ENCODE results near the gene IP6K3. TPM values are rescaled to one million over a fixed set of nuclear protein-coding genes. Genes with fewer than 3 reads are reported as not detected.

The IP6K3 gene
- polyA plus RNA-seq, 1 experiment, result 0.75 TPM

- DNase-seq (ENCODE audit: low read depth), result no peak
- peaks cover 23% of the 10 kb centered on the region for H3K27me3 ChIP-seq (ENCODE audit: control insufficient read depth, insufficient read depth, low read length)
- H3K36me3 ChIP-seq (ENCODE audit: control insufficient read depth, insufficient read depth, low read length), result no peaks in the 10 kb centered on the region
- TF ChIP-seq CTCF (IDR thresholded peaks at IDR 0.05; ENCODE audit: insufficient read depth, low read depth, low read length), result no peak
- ChIA-PET POLR2A (no interaction called here), CTCF (interaction anchor here (0.9 to 6.3 kb wide), 2 partner anchors 15 to 19 kb away, joined by 4 to 37 read pairs; partner anchors contain the start of genes IP6K3 and UQCC2)
- H3K4me3 ChIP-seq (ENCODE audit: low read depth, low read length), result no peak overlapping the region
Measured at GRCh38 chr6:33725891-33726673, 20.6 kb downstream of the IP6K3 start.

- ChIA-PET POLR2A (no interaction called here), CTCF (interaction anchor here (0.9 to 6.3 kb wide), 3 partner anchors 14 to 46 kb away, joined by 3 to 37 read pairs (median 4); partner anchors contain the start of genes IP6K3 and UQCC2)
- Histone ChIP-seq H3K4me3 (ENCODE audit: low read depth, low read length) (no peak overlapping the region), H3K36me3 (ENCODE audit: control insufficient read depth, insufficient read depth, low read length) (no peaks in the 10 kb centered on the region), H3K27me3 (ENCODE audit: control insufficient read depth, insufficient read depth, low read length) (peaks cover 21% of the 10 kb centered on the region)
- DNase-seq (ENCODE audit: low read depth), result no peak
- TF ChIP-seq CTCF (IDR thresholded peaks at IDR 0.05; ENCODE audit: insufficient read depth, low read depth, low read length), result no peak
Measured at GRCh38 chr6:33725222-33725621, 21.5 kb downstream of the IP6K3 start.

GRCh38 chr6:33724102-33725023 lies 22.3 kb downstream of the IP6K3 start:
- ChIA-PET CTCF (interaction anchor here (1.2 to 3.4 kb wide), 3 partner anchors 20 to 134 kb away, joined by 3 to 14 read pairs (median 5); no protein-coding TSS in a partner anchor), POLR2A (no interaction called here)
- no peak for DNase-seq (ENCODE audit: low read depth)
- no peaks in the 10 kb centered on the region for H3K36me3 ChIP-seq (ENCODE audit: control insufficient read depth, insufficient read depth, low read length)
- no peak overlapping the region for H3K4me3 ChIP-seq (ENCODE audit: low read depth, low read length)
- TF ChIP-seq CTCF (IDR thresholded peaks at IDR 0.05; ENCODE audit: insufficient read depth, low read depth, low read length), result no peak
- peaks cover 21% of the 10 kb centered on the region for H3K27me3 ChIP-seq (ENCODE audit: control insufficient read depth, insufficient read depth, low read length)

GRCh38 chr6:33723371-33724085 lies 23.2 kb downstream of the IP6K3 start:
- no peak for DNase-seq (ENCODE audit: low read depth)
- TF ChIP-seq CTCF (IDR thresholded peaks at IDR 0.05; ENCODE audit: insufficient read depth, low read depth, low read length), result no peak
- Histone ChIP-seq H3K4me3 (ENCODE audit: low read depth, low read length) (no peak overlapping the region), H3K36me3 (ENCODE audit: control insufficient read depth, insufficient read depth, low read length) (no peaks in the 10 kb centered on the region), H3K27me3 (ENCODE audit: control insufficient read depth, insufficient read depth, low read length) (peaks cover 22% of the 10 kb centered on the region)
- ChIA-PET CTCF (interaction anchor here (1.0 to 3.4 kb wide), 6 partner anchors 12 to 440 kb away, joined by 3 to 14 read pairs (median 5); partner anchors contain the start of gene UQCC2), POLR2A (no interaction called here)

Measured in BJ (cell line).